Globus pallidus (tissue), 1 donor: Measurements from ENCODE around the gene PPIL6.
A peak's percentile ranks its signal among the peaks of the same experiment; 100 is the strongest.
"Not testable (repeated sequence)": the region's sequence is repeated elsewhere in the genome, so short reads cannot be mapped to it uniquely, and the experiment has no call there.

Experiments used
- DNase-seq: peaks from one replicate; pipeline ENCODE4 v3.0.0-alpha.2; 2015; ENCODE audit warnings: low spot score

Gene PPIL6

DNA sequence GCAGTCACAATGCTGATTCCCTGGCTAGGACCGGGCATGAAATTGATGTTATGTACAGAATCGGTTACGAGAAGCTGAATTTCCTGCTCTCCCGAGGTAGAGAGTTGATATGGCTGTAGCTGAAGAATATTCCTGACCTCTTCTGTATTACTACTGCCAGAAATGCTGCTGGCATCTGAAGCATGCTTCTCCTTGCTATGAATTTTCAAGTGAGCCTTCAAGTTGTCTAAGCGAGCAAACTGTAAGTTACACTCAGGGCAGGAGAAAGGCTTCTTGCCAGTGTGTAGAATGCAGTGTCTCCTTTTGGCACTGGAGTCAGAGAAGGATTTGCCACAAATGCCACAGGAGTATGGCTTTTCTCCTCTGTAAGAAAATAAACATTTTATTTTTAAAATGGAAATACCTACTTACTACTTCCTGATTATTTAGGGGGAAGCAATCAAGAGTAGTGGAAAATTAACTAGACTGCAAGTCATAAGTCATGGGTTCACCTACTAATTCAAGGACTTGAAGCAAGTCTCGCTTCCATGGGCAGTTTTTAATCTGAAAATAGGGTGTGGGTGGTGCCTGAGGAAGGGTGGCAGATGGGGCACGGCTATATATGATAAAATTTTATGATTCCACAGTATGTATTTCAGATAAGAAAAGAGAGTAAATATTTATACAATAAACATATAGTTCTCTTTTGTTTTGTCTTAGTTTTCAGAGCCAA lies 25.9 kb upstream of the PPIL6 start:
- DNase-seq, result no peak

DNA sequence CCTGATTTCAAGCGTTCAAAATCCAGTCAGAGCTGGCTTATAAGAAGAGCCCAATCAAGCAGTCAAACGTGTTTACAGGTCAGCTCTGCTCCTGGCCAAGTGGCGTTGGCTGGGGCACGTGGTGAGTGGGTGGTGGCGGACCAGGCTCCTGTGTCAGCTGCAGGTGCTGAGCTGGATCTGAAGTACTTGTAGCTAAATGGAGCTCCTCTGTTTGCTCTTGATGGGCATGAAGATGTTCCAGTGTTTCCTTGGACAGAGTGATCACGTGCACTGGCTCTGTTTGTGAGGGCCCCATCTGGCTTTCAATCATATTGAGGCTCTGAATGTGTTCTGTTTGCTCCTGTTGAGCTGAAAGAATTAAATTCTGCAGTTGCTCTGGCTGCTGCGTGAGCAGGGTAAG lies 25.3 kb upstream of the PPIL6 start:
- peak; percentile 83 for DNase-seq

DNA sequence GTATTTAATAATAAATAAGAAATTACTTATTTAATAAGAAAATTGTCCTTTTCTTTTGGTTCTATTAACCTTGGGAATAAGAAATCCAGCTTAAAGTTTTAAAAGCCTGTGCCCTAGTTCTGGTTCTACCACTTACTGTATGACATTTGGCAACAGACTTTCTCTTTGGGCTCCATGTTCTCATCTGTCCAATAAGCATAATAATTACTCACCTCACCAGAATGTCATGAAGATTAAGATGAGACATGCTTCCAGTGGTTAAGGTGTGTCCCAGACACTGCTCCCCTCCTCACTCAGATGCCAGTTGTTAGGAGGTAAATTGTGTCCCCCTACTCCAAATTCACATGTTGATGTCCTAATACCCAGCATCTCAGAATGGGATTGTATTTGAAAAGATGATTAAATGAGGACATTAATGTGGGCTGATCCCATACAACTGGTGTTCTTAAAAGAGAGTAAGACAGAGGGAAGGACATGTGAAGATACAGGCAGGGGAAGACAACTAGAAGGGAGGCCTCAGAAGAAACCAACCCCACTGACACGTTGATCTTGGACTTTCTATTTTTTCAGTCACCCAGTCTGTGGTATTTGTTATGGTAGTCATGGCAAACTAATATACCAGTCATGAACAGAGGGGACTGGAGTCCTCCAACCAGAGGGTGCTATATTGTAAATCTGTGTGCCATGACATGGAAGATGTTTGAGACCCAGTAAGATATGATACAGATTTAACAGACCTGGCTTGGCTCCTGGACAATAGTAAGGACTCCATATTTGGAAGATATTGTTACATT lies 21.5 kb upstream of the PPIL6 start:
- DNase-seq, result no peak

DNA sequence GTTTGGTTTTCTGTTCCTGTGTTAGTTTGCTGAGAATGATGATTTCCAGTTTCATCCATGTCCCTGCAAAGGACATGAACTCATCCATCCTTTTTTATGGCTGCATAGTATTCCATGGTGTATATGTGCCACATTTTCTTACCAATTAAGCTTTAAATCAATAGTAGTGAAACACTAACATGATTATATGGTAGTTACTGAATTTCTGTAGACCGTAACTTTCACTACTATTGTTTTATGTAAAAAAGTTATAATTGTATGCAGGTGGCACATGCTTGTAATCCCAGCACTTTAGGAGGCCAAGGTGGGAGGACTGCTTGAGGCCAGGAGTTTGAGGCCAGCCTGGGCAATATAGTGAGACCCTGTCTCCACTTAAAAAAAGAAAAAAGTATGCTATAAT lies 20.8 kb upstream of the PPIL6 start:
- not testable (repeated sequence) for DNase-seq

DNA sequence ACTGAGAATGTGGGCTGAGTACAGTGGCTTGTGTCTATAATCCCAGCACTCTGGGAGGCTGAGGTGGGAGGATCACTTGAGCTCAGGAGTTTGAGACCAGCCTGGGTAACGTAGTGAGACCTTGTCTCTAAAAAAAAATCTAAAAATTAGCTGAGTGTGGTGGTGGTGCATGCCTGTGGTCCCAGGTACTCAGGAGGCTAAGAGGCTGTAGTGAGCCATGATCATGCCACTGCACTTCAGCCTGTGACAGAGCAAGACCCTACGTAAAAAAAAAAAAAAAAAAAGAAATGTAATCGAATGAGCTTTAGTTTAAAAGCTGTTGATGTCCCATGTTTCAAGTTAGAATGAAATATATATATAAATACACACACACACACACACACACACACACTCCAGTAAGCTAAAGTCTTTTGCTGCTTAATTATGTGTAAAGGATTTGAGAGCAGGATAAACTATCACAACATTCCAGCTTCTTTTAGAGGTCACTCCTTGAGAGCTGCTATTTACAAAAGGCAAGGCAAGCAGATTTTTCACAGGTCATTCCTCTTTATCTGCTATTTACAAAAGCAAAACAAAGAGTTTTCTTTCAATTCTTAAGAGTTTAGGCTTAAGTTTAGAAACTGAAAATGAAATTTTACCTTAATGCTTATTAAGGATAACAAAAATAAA lies 19.9 kb upstream of the PPIL6 start:
- DNase-seq, result no peak

DNA sequence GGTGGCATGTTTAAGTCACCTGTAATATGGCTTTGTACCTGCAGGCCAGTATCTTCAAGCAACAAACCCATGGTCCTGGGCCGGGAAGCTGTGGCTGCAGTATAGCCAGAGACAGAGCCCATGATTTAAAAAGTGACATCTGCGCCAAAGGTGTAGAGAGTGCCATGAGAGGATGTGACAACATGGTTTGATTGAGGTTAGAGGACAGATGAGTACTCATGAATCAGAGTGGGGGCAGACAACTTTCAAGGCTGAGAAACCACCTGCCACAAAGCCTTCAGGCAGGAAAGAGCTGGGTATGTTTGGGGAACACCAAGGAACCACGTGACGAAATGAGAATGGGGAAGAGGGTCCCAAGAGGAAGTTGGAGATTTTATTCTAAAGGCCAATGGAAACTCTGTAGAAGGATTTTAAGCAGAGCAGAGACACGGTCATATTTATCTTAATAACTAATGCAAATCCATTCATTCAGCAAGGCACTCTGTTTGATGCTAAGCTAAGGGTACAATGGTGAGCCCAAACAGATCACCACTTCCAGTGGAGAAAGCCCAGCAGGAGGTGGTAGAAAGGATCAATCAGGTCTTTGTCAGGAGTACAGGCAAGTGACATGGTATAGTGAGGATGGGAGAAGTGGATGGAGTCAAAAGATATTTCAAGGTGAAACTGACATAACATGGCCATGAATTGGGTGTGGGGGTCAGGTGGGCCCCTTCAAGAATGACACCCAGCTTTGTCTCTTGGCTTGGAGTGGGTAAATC lies 18.5 kb upstream of the PPIL6 start:
- DNase-seq, result peak; percentile 41

DNA sequence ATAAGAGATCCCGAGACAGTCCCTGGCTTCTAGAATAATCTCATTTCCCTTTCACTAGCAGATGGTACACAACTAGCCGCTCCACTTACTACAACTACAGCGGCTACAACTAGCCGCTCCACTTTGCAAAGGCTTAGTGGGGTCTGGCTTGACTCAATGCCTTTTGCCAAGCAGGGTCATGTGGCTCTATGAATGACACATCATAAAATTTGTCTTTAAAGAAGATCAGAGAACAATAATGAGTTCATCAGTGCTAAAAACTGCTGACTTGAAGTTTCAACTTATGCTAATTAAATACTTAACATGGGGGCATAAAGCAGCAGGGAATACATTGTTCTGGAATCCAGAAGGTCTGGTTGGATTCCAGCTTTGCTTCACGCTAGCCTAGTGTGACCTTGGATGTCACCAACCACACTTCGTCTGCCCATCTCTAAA lies 17.2 kb upstream of the PPIL6 start:
- no peak for DNase-seq

DNA sequence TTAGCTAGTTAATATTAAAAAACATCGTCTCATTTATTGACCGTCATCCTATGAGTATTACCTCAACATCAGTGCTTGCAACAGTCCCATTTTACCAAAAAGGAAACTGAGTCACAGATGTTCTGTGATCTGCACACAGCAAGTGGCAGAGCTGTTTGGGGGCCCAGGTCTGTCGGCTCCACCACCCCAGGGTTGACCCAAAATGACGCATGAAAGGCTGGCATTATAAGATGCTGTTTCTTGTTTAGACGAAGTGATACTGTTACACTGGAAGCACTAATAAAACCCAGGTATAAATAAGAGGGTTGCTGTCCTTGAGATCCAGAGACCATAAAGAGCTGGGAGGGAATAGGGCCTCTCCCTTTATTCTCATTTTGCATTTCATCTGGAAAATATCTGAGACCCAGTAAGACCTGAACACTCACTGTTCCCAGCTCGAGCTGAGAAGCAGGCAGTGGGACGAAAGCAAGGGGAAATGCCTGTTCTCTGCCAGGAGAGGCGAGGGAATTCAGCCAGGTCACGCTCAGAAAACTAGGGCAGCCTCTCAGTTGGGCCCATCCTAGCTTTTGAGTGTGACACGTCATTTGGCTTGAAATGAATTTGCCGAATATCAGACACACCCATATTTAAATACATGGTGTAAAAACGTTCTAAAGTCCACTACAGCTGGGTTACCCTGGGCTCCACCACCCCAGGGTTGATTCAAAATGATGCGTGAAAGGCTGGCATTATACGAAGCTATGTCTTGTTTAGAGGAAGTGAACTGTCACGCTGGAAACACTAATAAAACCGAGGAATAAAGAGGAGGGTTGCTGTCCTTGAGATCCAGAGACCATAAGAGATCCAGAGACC lies 16.5 kb upstream of the PPIL6 start:
- DNase-seq, result no peak

DNA sequence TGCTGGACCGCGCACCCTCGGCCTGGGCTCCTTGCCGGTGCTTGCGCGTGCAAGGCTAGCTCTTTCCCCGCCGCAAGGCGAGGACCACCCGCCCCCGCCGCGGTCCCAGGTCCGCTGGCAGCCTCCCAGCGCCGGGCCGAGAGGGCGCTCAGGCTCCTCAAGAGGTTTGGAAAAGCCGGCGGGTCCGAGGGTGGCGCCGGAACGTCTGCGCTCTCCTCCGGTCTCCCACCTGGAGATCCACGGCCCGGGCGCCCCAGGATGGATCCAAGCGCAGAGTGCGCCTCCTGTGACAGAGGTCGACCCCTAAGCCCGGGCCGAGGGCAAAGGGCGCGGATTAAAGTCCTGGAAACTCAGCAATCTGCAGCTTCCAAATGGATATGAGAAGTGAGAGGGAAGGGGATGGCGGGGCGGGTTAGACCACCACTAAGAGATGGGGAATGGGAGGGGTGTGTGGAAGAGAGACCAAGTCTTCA lies 15.7 kb upstream of the PPIL6 start:
- DNase-seq, result no peak

DNA sequence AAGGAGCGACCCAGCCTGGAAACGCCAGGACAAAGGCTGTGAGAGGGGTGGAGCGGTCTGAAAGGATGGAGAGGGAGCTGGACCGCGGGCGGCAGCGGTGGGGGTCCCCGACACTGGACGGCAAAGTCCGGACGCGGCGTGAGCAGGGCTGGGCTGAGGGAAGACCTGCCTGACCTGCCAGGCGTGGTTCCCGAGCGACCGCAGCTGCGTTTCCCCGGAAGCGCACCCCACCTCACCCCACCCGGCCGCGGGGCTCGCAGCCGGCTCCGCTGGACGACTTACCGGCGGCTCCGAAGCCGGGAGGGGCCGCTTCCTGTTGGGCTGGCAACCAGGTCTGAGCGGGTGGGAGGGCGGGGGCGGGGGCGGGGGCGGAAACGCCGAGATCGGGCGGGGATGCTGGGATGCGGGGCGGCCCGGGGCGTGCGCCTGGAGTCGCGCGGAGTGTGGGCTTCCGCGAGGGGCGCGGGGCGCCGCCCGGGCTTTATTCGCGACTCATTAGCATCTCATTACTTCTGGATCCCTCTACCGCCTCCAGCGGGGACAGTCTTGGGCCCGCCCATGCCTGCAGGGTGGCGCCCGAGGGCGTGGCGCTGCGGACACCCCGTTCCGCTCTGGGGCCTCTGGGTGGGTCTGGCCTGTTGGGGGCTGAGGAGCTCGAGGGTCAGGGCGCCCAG lies 15.1 kb upstream of the PPIL6 start, which contains the start of gene MICAL1:
MICAL1 (minus strand) TSS at position 336 of the 674 bp plus-strand sequence. CDS start 1,576 bp downstream, outside the sequence.
- DNase-seq, result peak; percentile 59

DNA sequence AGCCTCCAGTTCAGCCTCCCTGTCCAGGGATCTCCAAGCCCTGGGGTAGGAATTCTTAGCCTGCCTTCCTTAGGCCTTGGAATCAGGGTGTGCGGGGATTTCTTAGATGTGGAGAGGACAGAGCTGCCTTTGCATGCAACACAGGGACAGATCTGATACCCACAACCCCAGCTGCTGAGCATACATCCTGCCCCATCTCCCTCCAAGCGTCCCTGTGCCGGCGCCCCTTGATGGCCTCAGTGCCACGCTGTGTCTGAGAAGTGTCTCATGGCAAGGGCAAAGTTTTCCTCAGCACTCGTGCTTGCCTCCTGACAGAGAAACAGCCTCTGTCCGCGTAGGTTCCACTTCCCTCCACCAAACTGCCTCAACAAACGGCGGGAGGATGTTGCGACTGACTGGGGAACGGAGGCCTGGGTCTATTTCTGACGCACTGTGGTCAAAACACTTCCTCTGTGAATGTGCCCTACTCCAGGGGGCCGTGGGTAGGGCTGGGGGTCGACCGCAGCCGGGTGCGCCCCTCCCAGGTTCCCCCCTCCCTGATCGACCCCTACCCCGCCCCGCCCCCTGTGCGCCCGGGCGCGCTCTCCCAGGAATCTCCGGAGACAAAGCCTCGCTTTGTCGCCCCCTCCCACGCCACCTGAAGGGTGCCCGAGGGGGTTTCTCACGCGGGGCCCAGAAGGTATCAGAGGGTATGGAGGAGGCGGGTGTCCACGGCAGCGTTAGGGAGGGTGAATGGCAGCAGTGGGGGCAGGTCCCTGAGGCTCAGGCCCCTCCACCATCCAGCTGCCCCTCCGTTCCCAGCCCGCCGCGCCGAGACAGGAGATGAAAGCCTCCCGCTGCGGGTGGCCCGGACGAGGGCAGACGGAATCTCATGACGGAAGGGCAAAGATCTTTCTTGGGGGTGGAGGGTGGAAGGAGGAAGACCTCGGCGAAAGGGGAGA lies 14.3 kb upstream of the PPIL6 start:
- DNase-seq, result peak; percentile 66

DNA sequence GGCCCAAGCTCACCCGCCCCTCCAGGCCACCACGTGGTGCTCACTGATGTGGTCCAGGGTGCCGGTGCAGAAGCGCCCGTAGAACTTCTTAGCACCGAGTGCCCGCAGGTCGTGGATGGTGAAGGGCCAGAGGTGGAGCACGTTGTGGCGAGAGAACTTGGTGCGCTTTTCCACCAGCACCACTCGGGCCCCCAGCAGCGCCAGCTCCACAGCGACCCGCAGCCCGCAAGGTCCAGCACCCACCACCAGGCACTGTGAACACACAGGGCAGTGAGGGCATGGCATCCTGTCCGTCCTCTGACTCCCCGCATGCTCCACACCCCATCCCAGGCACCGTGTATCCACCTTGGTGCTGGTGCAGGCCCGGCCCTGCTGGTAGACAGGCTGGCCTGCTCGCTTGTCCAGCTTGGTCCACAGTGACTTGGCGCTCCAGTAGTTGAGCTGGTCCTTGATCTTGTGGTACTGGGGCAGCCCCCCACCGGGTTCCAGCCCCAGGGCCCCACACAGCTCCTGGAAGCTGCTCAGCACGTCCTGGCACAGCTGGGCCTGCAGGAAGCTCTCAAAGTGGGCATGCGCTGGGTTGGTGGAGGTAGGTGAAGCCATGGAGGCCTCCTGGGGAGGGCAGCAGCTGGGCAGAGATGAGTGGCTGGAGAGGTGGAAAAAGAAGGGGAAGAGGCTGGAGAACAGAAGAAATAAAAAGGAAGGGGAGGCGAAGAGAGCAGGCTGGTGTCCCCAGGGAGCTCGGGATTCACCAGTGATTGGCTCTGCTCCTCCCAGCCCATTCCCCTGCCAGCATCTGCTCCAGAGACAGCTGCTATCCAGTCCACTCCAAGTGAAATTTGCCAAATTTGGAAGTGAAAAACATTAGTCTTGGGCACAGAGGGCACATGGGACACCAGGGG lies 13.4 kb upstream of the PPIL6 start:
- no peak for DNase-seq

DNA sequence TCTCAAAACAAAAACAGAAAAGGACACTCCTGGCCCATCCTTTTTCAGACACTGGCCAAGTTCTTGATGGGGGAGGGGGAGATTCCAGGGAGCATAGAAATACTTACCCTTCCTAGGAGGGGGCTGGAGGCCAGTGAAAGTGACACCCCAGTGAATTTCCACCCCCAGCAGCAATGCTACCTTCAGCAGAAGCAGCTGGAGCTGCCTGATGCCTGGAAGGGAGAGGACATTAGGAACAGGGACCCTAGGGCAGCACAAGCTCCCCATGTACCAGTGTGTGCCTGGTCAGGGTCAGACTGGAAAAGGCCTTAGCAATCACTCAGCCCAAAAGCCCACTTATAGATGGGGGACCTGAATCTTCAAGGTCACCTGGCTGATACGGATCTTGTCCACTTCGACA lies 12.7 kb upstream of the PPIL6 start:
- DNase-seq, result no peak

DNA sequence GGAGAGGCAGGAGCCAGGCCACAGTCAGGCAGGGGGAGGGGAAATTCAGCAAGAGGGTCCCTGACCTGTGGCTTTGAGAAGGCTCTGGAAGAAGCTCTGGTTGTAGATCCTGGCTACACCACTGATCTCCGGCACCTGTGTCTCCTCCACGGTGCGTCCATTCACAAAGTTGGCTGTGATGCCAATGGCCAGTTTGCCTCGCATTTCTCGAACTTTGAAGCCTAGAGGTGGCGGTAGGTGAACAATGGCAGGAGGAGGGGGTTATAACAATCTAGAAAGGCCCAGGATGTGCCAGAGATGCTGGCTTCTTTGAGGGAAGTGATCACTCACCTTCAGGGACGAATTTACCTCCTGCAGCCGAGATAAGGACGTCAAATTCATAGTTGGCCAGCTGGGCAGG lies 11.8 kb upstream of the PPIL6 start:
- DNase-seq, result no peak

DNA sequence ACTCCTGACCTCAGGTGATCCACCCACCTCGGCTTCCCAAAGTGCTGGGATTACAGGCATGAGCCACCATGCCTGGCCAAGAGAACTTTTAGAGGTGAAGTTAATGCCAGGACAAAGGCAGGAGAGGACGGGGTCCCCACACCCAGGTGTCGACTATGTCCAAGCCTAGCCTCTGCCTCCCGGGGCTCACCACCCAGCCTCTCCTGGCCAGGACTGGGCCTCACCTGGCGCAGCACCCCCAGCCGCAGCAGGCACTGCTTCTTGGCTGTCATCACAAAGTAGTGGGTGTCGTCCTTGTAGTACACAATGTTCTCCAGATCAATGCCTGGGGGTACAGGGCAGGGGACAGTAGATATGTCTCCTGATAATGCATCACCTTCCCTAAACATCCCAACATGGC lies 10.9 kb upstream of the PPIL6 start:
- no peak for DNase-seq

DNA sequence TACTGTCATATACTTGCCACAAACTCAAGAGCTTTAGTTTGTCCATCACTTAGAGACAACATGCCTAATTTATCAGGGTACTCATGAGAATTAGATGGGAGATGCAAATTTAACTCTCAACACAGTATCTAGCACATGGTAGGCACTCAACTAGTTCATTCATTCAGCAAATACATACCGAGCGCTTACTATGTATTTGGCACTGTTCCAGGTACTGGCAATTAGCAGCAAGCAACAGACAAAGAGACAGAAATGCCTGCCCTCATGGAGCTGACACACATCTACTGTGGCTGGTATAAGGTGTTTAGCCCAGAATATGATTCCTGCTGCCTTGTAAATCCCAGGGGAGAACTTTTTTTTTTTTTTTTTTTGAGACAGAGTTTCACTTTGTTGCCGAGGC lies 10.4 kb upstream of the PPIL6 start:
- no peak for DNase-seq

DNA sequence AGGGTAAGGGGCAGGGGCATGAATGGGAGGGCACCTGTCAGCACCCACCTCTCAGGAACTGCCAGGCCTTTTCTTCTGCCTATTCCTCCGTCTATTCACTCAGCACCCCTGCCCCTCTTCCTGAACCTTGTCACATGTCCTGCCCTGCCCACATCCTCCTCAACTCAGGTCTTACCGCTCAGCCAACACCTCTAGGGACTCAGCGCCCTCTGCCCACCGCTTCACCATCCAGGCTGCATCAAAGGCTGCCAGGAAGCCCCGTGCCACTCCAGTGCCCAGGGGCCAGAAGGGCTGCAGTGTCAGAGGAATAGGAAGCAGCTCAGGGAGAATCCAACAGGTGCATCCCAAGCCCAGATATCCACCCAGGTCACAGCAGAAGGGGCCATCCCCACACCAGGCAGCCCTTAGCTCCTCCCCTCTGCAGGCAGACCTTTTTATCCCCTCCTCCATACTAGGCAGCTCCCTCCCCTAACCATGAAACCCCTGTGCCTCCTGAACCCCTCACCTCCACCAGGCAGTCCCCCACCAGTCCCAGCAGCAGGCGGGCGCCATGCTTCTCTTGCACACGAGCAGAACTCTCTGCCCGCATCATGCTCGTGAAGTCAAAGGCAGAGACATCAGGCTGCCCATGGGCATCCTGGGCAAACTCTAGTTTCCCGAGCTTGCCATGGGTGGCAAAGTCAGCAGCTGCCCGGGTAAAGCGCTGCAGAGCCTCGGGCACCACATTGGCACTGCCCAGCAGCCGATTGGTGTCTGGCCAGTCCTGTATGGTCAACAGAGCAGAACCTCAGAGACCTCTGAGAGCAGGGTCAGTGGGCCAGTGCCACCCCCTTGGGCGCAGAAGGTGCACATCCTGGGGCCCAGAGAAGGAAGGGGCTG lies 9.6 kb upstream of the PPIL6 start:
- DNase-seq, result no peak
